ENCODE data around the gene SLCO2B1.

Gene SLCO2B1

DNA sequence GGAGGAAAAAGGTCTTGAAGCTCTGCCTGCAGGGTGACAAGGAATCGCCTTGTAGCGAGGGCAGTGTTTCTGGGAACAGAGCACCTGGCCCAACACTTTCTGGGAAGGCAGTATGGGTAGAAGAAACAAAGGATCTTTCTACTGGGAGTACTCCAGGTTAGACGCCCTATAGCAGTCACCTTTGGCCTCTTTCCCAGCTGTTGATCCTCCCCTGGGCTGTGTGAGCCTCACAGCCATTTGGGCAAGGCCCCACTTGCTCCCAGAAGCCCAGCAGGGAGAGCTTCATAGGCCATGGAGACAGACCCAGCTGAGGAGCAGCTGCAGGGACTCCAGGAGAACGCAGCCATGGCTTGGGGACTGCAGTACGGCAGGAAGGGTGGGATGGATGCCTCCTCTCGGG is 1.2 kb downstream of the SLCO2B1 start:
- H3K9me3 ChIP-seq (ENCODE audit: control insufficient read depth, low read length): no peaks in the 10 kb centered on the region
- TF ChIP-seq, protein P1, sequence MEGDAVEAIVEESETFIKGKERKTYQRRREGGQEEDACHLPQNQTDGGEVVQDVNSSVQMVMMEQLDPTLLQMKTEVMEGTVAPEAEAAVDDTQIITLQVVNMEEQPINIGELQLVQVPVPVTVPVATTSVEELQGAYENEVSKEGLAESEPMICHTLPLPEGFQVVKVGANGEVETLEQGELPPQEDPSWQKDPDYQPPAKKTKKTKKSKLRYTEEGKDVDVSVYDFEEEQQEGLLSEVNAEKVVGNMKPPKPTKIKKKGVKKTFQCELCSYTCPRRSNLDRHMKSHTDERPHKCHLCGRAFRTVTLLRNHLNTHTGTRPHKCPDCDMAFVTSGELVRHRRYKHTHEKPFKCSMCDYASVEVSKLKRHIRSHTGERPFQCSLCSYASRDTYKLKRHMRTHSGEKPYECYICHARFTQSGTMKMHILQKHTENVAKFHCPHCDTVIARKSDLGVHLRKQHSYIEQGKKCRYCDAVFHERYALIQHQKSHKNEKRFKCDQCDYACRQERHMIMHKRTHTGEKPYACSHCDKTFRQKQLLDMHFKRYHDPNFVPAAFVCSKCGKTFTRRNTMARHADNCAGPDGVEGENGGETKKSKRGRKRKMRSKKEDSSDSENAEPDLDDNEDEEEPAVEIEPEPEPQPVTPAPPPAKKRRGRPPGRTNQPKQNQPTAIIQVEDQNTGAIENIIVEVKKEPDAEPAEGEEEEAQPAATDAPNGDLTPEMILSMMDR (IDR thresholded peaks at IDR 0.05): no peak
- H3K9ac ChIP-seq: no peak overlapping the region
- H3K27me3 ChIP-seq (ENCODE audit: control insufficient read depth, insufficient read depth, low read length): no peaks in the 10 kb centered on the region
- no peaks in the 10 kb centered on the region for H3K79me2 ChIP-seq
- H3K36me3 ChIP-seq (ENCODE audit: control insufficient read depth, insufficient read depth, low read length): no peaks in the 10 kb centered on the region
- no peak overlapping the region for H3K27ac ChIP-seq
- no peaks in the 10 kb centered on the region for H3K4me1 ChIP-seq
- no peak overlapping the region for H2AFZ ChIP-seq
- no peak overlapping the region for H3K4me2 ChIP-seq (ENCODE audit: low read length)
- no peak overlapping the region for H3K4me3 ChIP-seq (ENCODE audit: low read depth, low read length)

DNA sequence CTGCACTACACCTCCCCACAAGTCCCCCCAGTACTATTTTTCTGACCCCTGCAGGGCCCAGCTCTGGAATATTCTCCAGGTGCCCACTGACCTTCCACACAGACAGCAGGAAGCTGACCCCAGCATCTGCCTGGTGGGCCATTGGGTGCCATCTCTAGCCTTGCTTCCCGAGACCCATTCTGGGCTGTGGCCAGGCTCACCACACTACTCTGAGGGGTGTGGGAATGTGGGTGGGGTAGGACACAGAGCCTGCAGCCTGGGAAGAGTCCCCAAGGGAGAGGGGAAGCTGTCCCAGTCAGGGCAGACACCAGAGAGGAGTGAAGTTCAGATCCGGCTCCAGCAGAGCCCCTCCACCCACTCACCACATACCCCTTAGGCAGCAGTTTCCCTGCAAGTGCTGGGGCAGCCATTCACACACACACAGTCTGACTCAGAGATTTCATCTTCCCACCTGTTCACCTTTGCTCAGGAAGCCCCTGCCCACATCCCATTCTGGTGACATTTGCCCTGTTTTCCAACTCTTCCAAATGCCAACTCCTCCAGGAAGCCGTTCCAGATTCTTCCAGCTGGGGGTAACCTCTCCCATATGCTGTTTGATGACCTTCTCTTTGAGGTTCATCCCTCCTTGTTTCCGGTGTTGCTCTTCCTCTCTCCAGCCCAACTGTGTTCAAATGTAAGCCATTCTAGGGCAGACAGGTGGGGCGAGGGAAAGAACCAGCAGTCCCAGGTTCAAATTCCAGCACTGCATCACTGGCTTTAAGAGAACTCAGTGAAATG is 1.9 kb downstream of the SLCO2B1 start:
- H3K4me1 ChIP-seq: no peaks in the 10 kb centered on the region
- H3K36me3 ChIP-seq (ENCODE audit: control insufficient read depth, insufficient read depth, low read length): no peaks in the 10 kb centered on the region
- no peak overlapping the region for H3K4me3 ChIP-seq (ENCODE audit: low read depth, low read length)
- H3K27ac ChIP-seq: no peak overlapping the region
- H3K4me2 ChIP-seq (ENCODE audit: low read length): no peak overlapping the region
- H3K9ac ChIP-seq: no peak overlapping the region
- H2AFZ ChIP-seq: no peak overlapping the region
- no peaks in the 10 kb centered on the region for H3K79me2 ChIP-seq
- TF ChIP-seq, protein P1 (IDR thresholded peaks at IDR 0.05): no peak
- H3K27me3 ChIP-seq (ENCODE audit: control insufficient read depth, insufficient read depth, low read length): no peaks in the 10 kb centered on the region
- H3K9me3 ChIP-seq (ENCODE audit: control insufficient read depth, low read length): no peaks in the 10 kb centered on the region

DNA sequence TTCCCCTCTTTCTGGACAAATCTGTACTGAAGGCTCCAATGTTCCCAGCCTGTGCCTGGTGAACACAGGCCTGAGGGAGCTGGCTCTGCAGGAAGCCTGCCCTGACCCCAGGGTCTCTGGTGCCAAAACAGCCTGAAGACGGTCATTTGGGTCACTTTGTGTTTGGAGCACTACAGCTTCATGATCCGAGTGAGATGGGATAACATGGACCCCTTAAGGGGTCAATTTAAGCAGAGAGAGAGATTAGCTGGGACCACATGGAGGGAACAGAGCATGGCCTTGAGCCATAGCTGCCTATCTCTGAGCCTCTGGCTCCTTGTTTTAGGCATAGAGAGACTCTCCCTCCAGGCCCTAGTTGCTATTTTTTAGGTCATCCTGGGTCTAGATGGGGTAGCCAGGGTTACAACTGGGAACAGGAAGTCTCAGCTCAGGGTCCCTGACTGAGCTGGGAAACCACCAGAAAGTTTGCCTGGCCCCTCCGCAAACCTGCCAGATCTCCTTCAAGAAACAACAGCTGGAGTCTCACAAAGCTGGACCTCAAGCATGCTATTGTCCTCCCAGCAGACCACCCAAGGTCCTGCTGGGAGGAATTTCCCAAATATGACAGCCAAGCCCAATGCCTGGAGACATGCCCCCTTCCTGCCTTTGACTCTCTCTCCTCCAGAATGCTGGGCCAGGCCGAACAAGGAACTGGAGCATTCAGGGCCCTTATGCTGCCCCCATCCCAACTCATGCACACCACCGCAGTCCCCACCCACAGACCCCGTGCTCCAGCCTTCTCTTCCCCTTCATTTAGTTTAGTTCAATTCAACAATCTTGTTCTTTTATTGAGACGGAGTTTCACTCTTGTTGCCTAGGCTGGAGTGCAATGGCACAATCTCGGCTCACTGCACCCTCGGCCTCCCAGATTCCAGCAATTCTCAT is 4.0 kb downstream of the SLCO2B1 start:
- no peaks in the 10 kb centered on the region for H3K4me1 ChIP-seq
- H3K36me3 ChIP-seq (ENCODE audit: control insufficient read depth, insufficient read depth, low read length): no peaks in the 10 kb centered on the region
- TF ChIP-seq, protein P1 (IDR thresholded peaks at IDR 0.05): no peak
- no peaks in the 10 kb centered on the region for H3K9me3 ChIP-seq (ENCODE audit: control insufficient read depth, low read length)
- peak overlapping the region; percentile 49 for H3K27ac ChIP-seq
- H3K4me2 ChIP-seq (ENCODE audit: low read length): no peak overlapping the region
- H3K9ac ChIP-seq: no peak overlapping the region
- no peaks in the 10 kb centered on the region for H3K79me2 ChIP-seq
- H3K27me3 ChIP-seq (ENCODE audit: control insufficient read depth, insufficient read depth, low read length): no peaks in the 10 kb centered on the region
- no peak overlapping the region for H2AFZ ChIP-seq
- no peak overlapping the region for H3K4me3 ChIP-seq (ENCODE audit: low read depth, low read length)

DNA sequence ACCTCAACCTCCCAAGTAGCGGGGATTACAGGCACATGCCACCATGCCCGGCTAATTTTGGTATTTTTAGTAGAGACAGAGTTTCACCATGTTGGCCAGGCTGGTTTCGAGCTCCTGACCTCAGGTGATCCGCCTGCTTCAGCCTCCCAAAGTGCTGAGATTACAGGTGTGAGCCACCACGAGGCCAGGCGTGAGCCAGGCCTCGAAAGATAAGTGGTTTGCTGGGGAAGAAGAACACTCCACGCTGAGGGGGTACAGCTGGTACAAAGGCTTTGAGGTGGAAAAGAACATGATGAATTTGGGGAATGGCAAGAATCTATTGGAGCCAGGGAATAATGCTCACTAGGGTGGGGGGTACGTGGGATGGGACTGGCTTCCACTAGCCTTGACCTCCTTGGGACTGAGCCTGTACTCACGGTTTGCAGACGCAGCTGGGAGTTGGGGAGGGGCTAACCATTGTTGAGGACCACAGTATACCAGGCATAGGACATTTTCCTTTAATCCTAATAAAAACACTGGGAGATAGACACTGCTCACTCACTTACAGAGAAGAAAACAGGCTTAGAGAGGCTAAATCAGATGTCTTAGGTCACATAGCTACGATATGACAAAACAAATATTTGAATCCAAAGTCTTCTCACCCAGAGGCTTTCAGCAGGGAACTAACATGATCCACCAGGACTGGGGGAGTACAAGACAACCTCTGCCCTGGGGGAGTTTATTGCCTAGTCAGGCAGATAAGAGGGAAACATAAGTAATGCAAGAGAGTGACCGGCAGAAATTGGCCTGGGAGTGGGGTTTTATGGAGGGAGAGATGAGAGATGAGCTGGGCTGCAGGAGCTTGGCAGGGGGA is 4.9 kb downstream of the SLCO2B1 start:
- H3K36me3 ChIP-seq (ENCODE audit: control insufficient read depth, insufficient read depth, low read length): no peaks in the 10 kb centered on the region
- no peak overlapping the region for H3K9ac ChIP-seq
- TF ChIP-seq, protein P1 (IDR thresholded peaks at IDR 0.05): no peak
- no peaks in the 10 kb centered on the region for H3K79me2 ChIP-seq
- H3K4me2 ChIP-seq (ENCODE audit: low read length): no peak overlapping the region
- H2AFZ ChIP-seq: no peak overlapping the region
- no peak overlapping the region for H3K4me3 ChIP-seq (ENCODE audit: low read depth, low read length)
- no peaks in the 10 kb centered on the region for H3K9me3 ChIP-seq (ENCODE audit: control insufficient read depth, low read length)
- no peak overlapping the region for H3K27ac ChIP-seq
- H3K27me3 ChIP-seq (ENCODE audit: control insufficient read depth, insufficient read depth, low read length): no peaks in the 10 kb centered on the region
- H3K4me1 ChIP-seq: no peaks in the 10 kb centered on the region
